Mesothelial cell of epicardium (in vitro differentiated cells): Measurements from ENCODE around the gene COL1A1. TPM values are rescaled to one million over a fixed set of nuclear protein-coding genes. Genes with fewer than 3 reads are reported as not detected.
A peak's percentile ranks its signal among the peaks of the same experiment; 100 is the strongest.

ENCODE experiments used
- DNase-seq, 2 experiments: peaks; one replicate each; pipeline ENCODE4 v3.0.0; 2021; ENCODE audit warnings: low spot score in 2 of 2; ENCODE audit not compliant: unreplicated experiment in 2 of 2
- H3K27ac Mint-ChIP-seq: 2 replicates; pipeline ENCODE4 v1.8.0; 2021; ENCODE audit warnings: mixed read lengths
- H3K27me3 Mint-ChIP-seq: 2 replicates; pipeline ENCODE4 v1.8.0; 2021; ENCODE audit warnings: low read depth, mixed read lengths
- H3K36me3 Mint-ChIP-seq: 2 replicates; pipeline ENCODE4 v1.8.0; 2021; ENCODE audit warnings: mixed read lengths
- H3K4me1 Mint-ChIP-seq: 2 replicates; pipeline ENCODE4 v1.8.0; 2021; ENCODE audit warnings: mixed read lengths
- H3K4me3 Mint-ChIP-seq: 2 replicates; pipeline ENCODE4 v1.8.0; 2021; ENCODE audit warnings: mild to moderate bottlenecking, moderate library complexity, mixed read lengths
- H3K9me3 Mint-ChIP-seq: 2 replicates; pipeline ENCODE4 v1.8.0; 2021; ENCODE audit warnings: mixed read lengths
- total RNA-seq: library from RNA; stranded (reverse); gene quantifications from 3 replicates; pipeline ENCODE4 v1.2.1, GENCODE V29; 2021
- TF ChIP-seq, protein P1 (sequence below): fragments of 200-600 bp; sonication (generic); IDR thresholded peaks from one replicate; pipeline ENCODE4 v1.5.0; 2021; ENCODE audit warnings: antibody characterized with exemption; ENCODE audit not compliant: unreplicated experiment

Gene COL1A1
- total RNA-seq, 1 donor from 2014 or later: 3,972 TPM

DNA sequence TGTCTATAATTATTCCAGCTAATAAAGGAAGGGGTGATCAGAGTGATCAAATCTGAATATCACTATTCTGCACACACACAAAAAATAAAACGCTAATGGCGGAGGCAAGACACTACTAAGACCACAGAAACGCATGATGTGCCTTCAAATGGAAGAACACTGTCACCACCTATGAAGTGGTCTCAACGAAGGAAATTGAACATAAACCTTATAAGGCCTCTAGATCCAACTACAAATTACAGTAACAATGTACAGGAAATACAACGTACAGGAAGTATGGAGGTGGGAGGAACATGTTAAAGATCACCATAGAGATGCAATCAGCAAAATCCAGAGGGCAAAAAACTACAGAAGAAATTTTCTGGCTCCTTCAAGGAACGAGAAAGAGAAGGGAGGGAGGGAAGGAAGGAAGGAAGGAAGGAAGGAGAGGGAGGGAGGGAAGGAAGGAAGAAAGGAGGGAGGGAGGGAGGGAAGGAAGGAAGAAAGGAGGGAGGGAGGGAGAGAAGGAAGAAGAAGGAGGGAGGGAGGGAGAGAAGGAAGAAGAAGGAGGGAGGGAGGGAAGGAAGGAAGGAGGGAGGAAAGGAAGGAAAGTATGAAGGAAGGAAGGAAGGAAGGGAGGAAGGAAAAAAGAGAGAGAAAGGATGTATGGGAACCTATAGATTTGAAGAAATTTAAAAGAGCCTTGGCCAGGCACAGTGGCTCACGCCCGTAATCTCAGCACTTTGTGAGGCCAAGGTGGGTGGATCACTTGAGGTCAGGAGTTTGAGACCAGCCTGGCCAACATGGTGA is 38.8 kb downstream of the COL1A1 start:
- Mint-ChIP-seq H3K4me1 (peaks cover 9% of the 10 kb centered on the region), H3K27ac (no peak overlapping the region)
- TF ChIP-seq, protein P1, sequence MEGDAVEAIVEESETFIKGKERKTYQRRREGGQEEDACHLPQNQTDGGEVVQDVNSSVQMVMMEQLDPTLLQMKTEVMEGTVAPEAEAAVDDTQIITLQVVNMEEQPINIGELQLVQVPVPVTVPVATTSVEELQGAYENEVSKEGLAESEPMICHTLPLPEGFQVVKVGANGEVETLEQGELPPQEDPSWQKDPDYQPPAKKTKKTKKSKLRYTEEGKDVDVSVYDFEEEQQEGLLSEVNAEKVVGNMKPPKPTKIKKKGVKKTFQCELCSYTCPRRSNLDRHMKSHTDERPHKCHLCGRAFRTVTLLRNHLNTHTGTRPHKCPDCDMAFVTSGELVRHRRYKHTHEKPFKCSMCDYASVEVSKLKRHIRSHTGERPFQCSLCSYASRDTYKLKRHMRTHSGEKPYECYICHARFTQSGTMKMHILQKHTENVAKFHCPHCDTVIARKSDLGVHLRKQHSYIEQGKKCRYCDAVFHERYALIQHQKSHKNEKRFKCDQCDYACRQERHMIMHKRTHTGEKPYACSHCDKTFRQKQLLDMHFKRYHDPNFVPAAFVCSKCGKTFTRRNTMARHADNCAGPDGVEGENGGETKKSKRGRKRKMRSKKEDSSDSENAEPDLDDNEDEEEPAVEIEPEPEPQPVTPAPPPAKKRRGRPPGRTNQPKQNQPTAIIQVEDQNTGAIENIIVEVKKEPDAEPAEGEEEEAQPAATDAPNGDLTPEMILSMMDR: no peak

DNA sequence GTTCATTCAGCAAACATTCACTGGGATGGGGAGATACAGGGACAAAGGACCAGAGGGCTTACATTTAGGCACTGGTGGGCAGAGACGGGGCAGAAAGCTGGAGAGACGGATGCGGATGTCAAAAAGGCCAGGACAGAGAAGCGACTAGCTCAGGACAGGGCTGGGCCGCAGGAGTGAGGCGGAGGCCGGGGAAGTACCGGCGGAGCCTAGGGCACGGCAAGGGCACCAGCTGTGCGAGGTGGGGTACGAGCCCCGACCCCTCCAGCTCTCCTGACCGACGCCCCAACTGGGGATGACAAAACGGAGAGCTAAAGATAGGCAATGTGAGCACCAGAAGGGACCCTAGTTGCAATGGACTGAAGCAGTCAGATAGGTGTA is 39.5 kb downstream of the COL1A1 start:
- Mint-ChIP-seq H3K27ac (peak overlapping the region; percentile 45), H3K9me3 (no peaks in the 10 kb centered on the region), H3K27me3 (peaks cover 3% of the 10 kb centered on the region), H3K4me1 (peaks cover 9% of the 10 kb centered on the region), H3K4me3 (peak overlapping the region; percentile 69), H3K36me3 (no peaks in the 10 kb centered on the region)
- TF ChIP-seq, protein P1: no peak
- no peak for DNase-seq

More for the DNA sequence above, 38.8 kb downstream of the COL1A1 start:
- no peaks in the 10 kb centered on the region for H3K9me3 Mint-ChIP-seq
- H3K4me3 Mint-ChIP-seq: no peak overlapping the region
- no peak for DNase-seq
- no peaks in the 10 kb centered on the region for H3K36me3 Mint-ChIP-seq
- peaks cover 3% of the 10 kb centered on the region for H3K27me3 Mint-ChIP-seq

DNA sequence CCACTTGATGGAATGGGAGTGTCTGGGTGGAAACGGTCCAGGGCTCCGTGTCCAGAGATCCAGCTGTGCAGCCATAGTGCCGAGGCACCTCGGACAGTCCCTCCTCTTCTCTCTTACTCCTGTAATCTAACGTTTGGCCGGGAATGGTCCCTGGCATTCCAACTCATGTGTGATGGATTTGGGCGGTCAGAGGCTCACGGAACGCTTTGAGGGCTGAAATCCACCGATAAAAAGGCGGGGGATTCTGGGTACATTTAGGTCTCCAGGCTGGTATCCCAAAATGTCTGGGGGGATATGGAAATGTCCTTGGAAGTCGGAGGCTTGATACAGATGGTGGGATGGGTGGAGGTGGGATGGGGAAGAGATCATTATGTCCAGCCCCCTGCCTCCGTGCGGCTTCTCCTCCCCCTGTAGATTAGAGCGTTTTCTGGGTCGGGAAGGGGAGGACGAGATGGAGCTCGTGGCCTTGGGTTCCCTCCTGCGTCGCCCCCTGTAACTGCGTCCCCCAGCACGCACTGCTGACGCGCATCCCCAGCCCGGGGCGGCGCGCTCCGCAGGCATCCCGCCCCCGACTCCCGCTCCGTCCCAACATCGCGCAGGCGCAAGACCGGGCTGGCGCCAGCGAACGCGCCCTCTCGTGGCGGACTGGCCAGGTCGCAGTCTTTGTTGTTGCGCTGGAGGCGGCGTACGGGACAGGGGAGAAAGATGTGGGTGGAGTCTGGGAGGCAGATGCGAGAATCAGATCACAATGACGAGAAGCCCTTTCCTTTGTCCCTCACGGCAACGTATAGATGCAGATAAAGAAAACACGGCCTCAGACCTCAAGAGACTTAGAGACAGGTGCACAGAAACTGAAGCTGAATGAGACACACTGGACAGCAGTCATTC is 40.2 kb downstream of the COL1A1 start:
- no peaks in the 10 kb centered on the region for H3K9me3 Mint-ChIP-seq
- peak overlapping the region; percentile 69 for H3K4me3 Mint-ChIP-seq
- TF ChIP-seq, protein P1: peak; percentile 89
- peak overlapping the region; percentile 72 for H3K27ac Mint-ChIP-seq
- H3K36me3 Mint-ChIP-seq: no peaks in the 10 kb centered on the region
- DNase-seq: peak; percentile 93 to 98
- peaks cover 9% of the 10 kb centered on the region for H3K4me1 Mint-ChIP-seq
- H3K27me3 Mint-ChIP-seq: peaks cover 3% of the 10 kb centered on the region

DNA sequence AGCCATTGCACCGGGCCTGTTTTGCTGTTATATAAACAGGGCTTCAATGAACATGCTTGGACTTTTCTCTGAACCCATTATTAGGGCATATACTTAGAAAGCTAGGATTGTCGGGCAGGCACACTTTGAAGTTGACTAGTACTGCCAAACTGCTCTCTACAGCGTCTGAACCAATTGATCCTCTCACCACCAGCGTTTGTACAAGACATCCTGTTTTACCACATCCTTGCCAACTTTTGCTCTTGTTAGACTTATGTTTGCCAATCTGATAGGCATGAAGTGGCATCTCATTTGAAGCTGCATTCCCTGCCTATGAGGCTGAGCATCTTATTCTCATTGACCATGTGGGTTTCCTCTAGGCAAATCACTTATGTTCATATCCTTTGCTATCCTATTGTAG is 43.5 kb downstream of the COL1A1 start:
- H3K9me3 Mint-ChIP-seq: no peaks in the 10 kb centered on the region
- peak overlapping the region; percentile 43 for H3K27ac Mint-ChIP-seq
- TF ChIP-seq, protein P1: no peak
- no peak overlapping the region for H3K4me3 Mint-ChIP-seq
- peaks cover 3% of the 10 kb centered on the region for H3K27me3 Mint-ChIP-seq
- no peak for DNase-seq
- H3K4me1 Mint-ChIP-seq: peaks cover 27% of the 10 kb centered on the region
- no peaks in the 10 kb centered on the region for H3K36me3 Mint-ChIP-seq

DNA sequence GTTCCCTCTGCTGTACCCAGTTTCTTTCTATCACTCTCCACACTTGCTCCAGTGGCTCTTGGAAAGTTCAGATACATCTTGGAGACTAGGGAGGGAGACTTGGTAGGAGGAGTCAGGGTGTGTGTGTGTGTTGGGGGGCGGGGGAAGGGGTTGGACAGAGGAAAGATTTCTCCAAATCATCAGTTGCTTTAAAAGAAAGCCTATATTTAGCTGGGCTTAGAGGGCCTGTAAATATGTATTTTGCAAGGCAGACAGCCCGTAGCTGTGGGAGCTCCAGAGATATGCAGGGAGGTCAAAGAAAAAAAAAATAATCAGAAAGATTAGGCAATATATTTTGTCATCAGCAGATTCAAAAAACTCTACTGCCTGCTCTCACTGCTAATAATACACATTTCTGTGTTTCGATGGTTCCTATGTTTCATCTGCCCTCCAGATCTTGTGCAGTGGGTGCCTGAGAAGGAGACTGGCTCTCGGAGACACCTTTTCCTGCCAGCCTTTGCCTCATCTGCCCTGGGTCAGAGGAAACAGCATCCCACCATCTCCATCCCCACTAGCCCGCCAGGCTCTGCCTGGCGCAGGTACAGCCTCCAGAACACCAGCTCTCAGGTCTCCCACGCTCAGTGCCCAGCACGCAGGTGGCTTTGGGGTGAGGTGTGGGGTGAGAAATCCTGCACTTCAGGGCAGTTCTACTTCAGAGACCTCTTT is 46.2 kb downstream of the COL1A1 start:
- Mint-ChIP-seq H3K27me3 (no peaks in the 10 kb centered on the region), H3K27ac (peak overlapping the region; percentile 78), H3K4me1 (peaks cover 27% of the 10 kb centered on the region), H3K9me3 (no peaks in the 10 kb centered on the region), H3K36me3 (no peaks in the 10 kb centered on the region), H3K4me3 (peak overlapping the region; percentile 29)
- DNase-seq: no peak
- TF ChIP-seq, protein P1: no peak
